CD4-positive, alpha-beta T cell treated with Interleukin-21 for 1 hour (primary cell): ENCODE measurements around the gene TMEM231.
"Not testable (repeated sequence)": the region's sequence is repeated elsewhere in the genome, so short reads cannot be mapped to it uniquely, and the experiment has no call there.

Source experiments
- DNase-seq: peaks from one replicate; pipeline ENCODE4 v3.0.0-alpha.2; 2020

TMEM231 gene

DNA sequence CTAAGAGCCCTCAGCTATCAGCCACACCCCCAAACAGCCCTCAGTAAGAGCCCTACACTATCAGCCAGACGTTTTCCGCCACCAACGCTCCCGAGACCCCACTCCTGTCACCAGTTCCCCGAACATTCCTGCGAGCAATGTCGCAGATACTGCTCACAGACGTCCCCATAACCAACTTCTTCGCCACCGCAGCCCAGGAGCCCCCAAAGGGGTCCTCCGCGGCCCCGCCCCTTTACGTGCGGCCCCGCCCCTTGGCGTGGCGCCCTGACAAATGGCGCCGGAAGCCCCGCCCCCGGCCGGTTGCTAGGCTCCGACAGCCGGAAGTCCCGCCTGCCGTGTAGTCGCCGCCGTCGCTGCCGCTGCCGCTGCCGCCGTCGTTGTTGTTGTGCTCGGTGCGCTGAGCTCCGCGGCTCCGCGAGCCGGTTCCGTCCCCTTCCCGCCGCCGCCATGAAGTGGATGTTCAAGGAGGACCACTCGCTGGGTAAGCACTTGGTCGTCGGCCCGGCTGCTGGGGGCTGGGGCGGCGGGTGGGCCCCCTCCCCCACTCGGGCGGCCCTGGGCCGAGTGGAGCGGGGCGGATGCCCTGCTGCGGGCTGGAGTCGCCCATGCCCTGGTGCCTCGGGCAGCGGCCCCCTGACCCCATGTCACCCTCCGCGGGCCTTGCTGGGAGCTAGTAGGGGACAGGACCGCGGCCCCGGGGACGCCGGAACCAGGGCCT, 10.1 kb upstream of the TMEM231 start, which contains the start of gene GABARAPL2:
Gene GABARAPL2 (plus strand): TSS at position 340 of the 718 bp plus-strand sequence. CDS start 108 bp downstream, at position 448.
- DNase-seq: peak; percentile 93

DNA sequence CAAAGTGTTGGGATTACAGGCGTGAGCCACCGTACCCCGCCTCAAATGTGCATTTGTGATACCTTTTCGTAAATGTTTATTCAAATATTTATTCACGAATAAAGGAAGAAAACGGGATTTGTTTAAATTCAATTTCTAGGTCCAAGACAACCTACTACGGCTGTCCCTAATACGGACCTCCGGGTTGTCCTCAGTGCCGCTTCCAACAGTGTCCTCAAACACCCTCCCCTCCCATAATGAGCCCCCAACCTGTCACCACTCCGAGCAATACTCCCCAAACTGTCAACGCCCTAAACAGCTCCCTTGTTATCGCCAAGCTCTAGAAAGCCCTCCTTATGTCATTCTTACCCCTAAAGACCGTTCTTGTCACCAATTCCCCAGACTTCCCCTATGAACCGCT, 9.6 kb upstream of the TMEM231 start:
- DNase-seq: no peak

GRCh38 chr16:75559564-75560372, 3.7 kb upstream of the TMEM231 start:
- DNase-seq: no peak

DNA sequence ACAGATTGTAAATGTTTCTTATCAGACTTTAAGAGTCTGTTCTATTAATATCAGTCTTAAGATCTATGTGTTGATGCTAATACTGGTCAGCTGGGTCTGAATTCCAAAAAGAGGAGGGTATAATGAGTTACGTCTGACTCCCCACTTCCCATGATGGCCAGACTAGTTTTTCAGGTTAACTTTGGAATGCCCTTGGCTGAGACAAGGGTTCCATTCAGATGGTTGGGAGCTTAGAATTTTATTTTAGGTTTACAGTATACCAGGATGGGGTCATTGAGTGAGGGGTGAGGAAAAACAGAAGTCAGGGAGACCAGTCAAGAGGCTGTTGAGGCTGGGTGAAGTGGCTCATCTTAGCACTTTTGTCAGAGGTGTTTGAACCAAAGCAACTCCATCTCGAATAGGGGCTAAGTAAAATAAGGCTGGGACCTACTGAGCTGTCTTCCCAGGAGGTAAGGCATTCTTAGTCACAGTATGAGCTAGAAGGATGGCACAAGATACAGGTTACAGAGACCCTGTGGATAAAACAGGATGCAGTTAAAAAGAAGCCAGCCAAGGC, 2.9 kb upstream of the TMEM231 start:
- DNase-seq: no peak

GRCh38 chr16:75556431-75556950, 439 bp upstream of the TMEM231 start:
- DNase-seq: no peak

DNA sequence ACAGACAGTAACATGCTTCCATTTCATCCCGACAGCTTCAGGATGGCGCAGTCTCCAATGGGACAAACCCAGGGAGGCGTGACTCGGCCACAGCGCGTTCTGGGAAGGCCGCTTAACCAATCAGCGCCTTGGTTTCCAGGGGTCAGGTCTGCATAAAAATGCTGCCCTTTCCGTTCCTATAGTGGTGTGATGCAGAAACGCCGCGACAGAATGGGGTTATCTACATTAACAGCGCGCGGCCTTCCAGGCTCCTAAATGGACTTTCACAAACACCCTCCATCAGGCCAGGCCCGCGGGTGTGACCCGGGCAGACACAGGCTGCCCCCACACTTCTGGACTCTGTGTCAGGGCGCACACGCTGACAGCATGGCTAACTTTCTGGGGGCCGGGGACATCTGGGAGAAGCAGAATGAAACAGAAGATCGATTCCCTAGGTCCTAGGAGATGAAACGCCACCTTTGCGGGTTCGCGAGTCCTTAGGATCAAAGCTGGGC, 792 bp downstream of the TMEM231 start:
- no peak for DNase-seq

DNA sequence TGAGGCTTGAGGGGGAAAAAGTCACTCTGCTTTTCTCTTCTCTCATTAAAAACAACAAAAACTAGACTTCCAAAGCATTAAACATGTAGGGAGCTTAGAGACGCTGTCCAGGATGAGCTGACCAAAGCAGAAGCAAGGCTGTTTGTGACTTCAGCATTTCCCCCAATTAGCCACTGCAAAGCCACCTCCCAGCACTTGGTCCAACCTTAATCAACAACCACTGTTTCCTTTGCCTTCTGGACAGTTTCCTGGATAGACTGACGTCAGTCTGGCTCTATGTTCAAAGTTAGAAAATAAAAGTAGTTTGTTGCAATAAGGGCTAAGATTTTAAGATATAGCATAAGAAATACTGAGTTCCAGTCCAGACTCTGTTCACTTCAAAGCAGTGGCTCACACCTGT, 3.1 kb downstream of the TMEM231 start:
- no peak for DNase-seq

- peak; percentile 56 for DNase-seq
These were observed 5.8 kb downstream of the TMEM231 start for GRCh38 chr16:75550211-75550662.

DNA sequence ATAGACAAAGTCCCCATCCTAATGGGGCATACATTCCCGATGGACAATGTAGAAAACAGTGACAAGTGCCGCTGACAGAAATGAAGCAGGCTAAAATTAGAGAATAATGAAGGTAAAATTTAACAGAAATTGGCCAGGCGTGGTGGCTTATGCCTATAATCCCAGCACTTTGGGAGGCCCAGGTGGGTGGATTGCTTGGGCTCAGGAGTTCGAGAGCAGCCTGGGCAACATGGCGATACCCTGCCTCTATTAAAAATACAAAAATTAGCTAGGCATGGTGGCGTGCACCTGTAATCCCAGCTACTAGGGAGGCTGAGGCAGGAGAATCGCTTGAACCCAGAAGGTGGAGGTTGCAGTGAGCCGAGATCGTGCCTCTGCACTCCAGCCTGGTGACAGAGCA, 7.6 kb downstream of the TMEM231 start:
- not testable (repeated sequence) for DNase-seq

GRCh38 chr16:75546293-75546692, 9.8 kb downstream of the TMEM231 start:
- no peak for DNase-seq

DNA sequence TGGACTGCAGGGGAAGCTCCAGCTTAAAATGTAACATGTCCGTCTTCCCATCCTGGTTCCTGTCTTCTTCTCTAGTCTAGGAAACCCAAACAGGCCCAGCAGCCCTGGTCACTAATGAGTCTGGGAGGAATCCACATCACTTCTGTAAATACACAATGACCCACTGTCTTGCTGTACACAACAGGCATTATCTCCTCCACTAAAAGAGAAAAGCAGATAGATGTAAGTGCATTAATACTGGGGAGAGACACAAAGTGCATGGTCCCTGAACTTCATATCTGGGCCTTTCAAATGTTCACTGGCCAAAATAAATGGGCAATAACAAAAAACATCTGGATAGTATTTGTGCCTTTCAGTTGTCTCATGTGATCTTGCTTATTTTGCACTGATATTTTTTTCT, 10.2 kb downstream of the TMEM231 start:
- not testable (repeated sequence) for DNase-seq

DNA sequence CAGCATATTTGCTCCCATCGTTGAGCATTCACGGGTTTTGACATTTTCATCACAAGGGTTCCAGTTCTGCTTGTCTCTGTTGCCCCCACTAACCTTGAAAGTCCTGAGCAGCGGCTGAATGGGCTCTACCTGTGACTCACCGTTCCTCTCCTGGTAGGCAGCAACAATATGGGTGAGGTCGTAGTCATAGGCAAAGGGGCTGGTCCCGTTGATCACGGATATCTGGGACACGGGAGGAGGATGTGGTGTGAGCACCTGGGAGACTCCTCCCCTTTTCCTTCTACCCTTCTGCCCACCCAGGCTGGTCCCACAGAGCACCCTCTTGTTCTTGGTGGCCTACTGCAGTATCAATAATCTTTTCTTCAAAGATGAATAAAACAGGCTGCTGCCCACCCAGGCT, 13.6 kb downstream of the TMEM231 start:
- DNase-seq: not testable (repeated sequence)

GRCh38 chr16:75541236-75541635, 14.8 kb downstream of the TMEM231 start:
- no peak for DNase-seq

DNA sequence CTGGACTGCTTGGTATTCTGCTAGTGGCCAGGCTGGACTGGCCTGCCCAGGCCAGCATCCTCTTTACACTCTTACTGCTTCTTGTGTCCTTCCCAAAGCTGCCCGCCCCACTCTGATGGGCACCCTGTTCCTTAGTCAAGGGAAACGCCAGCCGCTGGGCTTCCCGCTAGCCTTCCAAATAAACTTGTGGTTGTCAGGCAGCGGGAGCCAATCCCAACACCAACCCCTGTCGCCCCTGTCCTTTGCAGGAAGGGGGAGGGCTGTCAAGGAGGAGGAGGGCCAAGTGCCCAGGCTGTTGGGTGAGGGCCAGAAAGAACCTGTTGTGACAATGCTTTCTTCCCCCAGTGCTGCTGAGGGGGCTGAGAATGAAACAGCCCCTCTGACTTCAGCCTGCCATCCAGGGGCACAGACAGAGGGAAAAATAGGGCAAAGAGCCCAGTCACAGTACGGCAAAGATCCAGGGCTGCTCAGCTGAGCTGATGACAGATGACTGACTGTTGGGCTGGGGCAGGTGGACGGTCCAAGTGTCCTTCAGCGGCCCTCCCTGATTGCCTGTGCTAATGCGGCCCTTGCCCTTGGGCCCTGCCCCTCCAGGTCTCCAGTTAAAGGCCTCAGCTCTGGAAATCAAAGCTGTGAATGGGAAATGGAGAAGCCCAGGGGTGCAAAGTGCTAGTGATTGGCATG, 17.0 kb downstream of the TMEM231 start:
- DNase-seq: not testable (repeated sequence)

DNA sequence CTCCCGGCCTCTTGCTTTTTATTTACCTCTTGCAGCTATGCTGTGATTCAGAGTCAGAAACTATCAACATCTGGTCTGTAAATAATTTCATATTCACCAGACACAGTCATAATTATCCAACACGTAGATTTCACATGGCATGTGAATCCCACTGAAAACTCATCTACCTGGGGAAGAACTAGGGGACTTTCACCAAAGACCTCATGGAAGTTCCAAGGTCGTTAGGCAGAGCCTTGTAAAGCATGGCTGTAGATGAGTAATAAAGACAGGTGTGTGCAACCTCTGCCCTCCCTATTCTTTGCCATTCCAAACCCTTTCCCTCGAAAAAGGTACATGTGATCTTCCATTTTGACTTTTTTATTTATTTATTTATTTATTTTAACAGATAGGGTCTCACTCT, 18.3 kb downstream of the TMEM231 start:
- no peak for DNase-seq

- no peak for DNase-seq
These were observed 20.2 kb downstream of the TMEM231 start, which contains the start of gene CHST5 for GRCh38 chr16:75535901-75536300. TSS of gene CHST5 (minus strand) at chr16:75536108. CDS start at chr16:75530384, 5,724 bp downstream.

DNA sequence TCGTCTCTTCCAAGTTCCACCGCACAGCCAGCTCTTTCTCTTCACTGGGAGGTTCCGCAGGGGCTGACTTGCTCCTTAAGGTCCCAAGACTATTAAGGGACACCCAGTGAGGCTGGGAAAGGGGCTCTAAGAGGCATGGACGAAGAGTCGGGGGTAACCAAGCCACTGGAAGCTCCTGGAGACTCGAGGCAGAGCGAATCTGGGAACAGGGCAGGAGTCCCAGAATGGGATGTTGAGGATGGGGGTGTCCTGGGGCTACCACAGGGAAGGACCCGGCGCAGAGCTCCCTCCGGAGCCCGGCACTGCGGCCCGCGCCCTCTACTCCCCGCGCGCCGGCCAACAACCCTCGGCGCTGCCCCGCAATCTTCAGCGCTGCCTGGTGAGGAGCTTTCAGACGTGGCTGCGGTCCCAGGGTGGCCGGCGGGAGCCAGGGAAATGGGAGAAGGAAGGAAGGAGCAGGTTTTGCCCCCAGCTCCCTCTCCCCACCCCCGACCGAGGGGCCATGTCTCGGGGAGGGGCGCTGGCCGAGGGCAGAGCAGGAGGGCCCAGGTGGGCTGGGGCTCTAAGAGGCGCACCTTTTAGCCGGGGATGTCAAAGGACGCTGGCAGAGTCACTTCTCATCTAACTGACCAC, 20.7 kb downstream of the TMEM231 start:
- no peak for DNase-seq

DNA sequence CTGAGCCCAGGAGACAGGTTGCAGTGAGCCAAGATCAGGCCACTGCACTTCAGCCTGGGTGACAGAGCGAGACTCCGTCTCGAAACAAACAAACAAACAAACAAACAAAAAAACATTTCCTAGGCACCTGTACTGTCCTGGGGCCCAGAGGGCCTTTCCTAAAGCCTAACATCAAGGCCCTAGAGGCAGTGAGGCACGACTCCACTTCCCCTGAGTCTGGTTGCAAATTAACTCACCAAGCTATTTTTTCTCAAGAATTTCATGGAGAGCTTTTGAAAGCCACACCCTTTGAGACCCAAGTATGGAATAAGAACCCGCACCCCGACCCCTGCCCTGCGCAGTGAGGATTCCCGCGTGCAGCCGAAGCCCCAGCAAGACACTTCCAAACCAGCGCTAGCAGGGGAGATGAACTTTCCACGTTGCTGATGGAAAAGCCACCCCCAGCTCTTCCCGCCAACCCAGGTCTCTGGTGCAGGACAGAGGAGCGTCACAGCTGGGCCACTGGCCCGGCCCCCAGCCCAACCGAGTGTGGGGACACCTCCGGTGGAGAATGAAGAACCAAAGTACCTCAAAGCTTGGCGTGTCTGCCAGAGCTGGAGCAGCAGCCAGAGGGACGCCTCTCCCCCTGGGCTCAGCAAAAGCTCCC, 21.4 kb downstream of the TMEM231 start:
- no peak for DNase-seq

DNA sequence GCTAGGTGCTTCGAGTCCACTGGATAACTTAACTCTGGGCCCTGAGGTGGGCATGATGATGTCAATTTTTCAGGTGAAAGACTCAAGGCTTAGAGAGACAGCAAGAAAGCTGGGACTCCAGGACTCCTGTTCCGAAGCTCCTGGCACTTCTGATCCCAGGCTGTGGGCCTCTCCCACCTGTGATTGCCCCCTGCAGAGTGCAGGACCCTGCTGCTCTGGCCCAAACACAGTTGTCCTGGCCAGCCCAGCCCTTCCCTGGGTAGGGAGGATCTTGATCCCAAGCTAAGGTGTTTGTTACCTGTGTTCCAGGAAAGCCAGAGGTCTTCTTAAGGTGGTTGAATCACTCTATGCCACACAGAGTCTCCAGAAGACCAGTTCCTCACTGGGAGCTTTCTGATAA, 23.3 kb downstream of the TMEM231 start:
- no peak for DNase-seq

DNA sequence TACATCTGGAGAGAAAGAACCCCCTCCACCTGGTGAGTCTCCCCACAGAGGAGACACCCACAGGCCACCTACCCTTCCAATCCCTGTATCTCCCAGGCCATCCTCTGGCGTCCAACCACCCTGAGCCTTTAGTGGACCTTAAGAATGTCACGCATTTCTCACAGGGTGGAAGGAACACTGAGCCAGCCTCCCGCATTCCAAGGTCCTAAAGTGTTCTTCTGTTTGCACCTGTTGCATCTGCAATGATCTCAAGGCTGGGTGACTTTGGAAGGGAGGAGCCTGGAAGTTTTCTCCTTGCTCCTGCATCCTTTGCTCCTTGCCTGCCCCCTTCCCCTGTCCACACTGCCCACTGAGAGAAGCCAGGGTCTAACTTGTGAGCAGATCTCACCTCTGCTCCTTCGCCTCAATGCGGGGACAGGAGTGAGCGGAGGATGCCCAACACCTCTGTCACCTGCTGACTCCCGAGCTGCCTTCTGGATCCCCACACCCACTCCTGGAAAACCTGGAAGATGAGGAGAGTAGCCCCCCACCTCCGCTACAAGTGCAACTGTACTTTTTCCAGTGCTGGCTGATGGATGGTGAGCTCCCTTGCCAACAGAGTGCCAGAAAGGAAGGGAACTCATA, 23.8 kb downstream of the TMEM231 start:
- no peak for DNase-seq

DNA sequence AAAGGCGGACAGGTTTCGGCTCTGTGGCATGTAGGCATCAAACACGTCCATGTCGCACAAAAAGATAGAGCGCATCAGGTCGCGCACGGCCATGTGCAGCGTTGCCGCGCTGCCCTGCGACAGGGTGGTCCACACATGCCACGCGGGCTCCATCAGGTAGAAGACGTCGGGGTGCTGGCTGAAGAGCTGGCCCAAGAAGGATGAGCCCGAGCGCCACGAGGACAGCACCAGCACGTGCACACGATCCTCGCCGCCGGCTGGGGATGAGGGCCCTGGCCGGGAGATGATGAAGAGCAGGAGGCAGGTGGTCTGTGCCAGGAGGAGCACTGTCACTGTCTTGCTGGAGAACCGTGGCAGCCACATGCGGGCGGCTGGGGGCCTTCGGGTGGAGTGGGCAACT, 26.1 kb downstream of the TMEM231 start:
- no peak for DNase-seq
